ENCODE data around the gene HES5.
"Not testable (repeated sequence)": the region's sequence is repeated elsewhere in the genome, so short reads cannot be mapped to it uniquely, and the experiment has no call there.

The HES5 gene

DNA sequence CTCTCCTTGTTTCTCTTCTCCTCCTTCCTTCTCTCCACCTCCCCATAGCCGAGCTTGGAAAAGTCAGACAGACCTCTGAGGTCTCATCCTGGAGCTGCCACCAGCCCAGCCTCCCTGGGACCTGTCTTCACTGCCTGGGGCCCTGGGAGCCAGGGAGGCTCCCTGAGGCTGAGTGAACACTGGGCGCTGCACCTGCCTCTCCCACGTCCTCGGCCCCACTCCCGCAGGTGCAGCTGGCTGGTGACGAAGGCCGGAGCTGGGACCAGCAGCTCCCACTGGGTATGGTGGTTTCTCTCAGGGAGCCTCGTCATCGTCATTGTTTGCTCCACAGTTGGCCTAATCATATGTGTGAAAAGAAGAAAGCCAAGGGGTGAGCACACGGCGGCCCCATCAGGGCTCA lies 31.4 kb upstream of the HES5 start:
- in situ Hi-C loops (cut with HindIII; ENCODE audit: low sequenced_read_pairs): no loop called here

DNA sequence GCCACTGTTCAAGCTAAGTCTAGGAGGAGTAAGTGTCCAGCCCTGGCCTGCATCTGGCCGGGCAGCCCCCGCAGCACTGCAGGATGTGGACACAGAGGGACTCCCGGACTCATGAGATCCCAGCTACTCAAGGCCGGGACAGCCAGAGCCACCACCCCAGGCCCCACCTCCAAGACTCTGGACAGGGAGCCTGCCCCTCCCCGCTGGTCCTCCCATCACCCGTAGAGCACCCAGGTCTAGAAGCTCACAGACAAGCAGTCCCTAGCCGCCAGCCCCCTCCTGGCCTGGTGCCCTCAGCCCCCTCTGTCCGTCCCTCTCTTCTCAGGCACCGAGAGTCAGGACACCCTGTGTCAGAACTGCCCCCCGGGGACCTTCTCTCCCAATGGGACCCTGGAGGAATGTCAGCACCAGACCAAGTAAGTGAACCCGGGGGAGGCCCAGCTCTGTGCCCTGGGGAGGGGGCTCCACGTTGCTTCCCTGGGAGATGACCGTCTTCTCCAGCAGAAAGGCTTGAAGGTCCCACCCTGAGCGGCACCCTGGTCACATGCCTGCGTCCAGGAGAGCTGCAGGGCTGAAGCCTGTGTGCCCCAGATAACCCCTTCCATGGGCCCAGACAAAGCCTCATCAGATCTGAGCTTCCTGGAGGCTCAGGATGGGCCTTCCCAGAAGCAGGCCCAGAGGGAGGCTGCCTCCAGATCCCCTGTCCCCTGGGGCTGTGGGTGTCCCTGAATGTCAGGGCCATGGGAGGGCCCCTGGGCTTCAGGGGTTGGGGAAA lies 30.4 kb upstream of the HES5 start:
- in situ Hi-C loops (cut with HindIII; ENCODE audit: low sequenced_read_pairs): no loop called here

DNA sequence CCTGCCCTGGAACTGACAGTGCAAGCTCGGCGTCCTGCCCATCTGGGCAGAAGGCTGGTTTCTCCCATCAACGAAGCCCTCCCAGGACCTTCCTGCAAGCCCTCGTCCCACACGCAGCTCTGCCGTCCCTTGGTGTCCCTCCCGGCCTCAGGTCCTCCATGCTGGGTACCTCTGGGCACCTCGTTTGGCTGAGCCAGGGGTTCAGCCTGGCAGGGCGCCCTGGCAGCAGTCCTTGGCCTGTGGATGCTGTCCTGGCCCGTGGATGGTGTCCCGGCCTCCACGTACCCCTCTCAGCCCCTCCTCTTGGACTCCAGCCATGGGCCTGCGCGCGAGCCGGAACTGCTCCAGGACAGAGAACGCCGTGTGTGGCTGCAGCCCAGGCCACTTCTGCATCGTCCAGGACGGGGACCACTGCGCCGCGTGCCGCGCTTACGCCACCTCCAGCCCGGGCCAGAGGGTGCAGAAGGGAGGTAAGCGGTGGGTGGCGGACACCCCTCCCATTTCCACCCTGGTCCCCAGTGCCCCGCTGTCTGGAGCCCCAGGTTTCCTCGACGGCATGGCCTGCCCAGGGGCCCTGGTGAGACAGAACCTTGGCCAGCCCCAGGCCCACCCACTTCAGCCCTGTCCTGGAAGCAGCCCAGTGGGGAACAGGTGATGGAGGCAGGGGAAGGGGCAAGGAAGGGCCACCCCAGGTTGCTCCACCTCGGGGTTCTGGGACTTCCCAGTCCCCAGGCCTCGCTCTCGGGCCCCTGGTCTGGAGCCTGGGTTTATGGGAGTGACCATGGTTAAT lies 29.6 kb upstream of the HES5 start:
- in situ Hi-C loops (cut with HindIII; ENCODE audit: low sequenced_read_pairs): no loop called here

DNA sequence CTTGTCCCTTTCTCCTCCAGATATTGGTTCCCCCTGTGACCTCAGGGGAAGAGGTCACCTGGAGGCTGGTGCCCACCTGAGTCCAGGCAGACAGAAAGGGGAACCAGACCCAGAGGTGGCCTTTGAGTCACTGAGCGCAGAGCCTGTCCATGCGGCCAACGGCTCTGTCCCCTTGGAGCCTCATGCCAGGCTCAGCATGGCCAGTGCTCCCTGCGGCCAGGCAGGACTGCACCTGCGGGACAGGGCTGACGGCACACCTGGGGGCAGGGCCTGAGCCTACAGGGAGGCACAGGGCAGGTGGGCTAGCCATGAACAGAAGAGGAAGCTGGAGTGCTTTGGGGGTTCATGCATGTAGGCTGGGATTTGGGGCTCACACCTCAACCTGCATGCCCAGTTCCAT lies 28.8 kb upstream of the HES5 start:
- in situ Hi-C loops (cut with HindIII; ENCODE audit: low sequenced_read_pairs): no loop called here

DNA sequence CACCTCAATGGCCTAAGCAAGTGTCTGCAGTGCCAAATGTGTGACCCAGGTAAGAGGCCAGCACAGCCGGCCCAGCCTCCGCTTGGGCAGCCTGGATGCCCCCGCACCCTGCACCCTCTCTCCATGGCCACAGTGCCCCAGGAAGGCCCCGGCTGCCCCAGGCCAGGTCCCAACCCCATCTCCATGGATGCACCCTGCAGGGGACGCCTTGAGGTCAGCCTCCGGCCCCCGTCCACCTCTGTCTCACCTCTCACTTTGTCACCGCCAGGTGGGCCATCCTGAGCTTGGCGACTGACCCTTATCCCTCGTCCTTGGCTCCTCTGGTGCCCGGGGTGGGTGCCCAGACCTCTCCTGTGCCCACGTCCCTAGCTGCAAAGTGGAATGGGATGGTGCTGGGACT lies 28.4 kb upstream of the HES5 start:
- in situ Hi-C loops (cut with HindIII; ENCODE audit: low sequenced_read_pairs): no loop called here

DNA sequence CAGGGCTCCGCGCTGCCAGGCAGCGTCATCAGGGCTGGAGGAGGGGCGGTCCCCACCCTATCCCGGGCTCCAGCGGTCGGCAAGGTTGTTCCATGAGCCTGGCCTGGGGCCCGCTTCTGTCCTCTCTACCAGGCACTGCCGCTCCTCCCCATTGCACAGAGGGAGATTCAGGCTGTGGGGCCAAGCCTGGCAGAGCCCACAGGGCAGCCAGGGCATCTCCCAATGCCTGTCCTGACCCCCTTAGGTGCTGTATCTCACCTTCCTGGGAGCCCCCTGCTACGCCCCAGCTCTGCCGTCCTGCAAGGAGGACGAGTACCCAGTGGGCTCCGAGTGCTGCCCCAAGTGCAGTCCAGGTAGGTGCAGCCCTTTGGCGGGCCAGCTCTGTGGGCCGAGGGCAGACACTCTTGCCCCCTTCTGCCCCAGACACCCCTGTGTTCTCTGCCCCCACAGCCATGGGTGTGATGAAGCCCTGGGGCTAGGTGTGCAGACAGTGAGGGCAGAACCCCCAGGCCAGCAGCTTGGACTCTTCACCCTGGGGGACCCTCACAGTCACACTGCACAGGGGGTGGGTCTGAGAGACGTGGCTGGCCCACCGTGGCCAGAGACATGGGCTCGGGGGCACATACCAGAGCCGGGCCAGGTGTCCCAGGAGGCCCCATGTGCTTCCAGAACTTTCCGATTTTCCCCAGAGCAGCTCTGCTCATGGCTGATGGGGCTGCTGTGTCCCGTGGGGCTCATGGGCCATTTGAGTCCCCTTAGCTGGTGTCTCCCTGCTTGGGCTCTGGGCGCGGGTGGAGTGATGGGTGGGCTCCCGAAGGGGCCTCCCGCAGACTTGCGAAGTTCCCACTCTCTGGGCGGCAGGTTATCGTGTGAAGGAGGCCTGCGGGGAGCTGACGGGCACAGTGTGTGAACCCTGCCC lies 27.7 kb upstream of the HES5 start:
- in situ Hi-C loops (cut with HindIII; ENCODE audit: low sequenced_read_pairs): no loop called here

DNA sequence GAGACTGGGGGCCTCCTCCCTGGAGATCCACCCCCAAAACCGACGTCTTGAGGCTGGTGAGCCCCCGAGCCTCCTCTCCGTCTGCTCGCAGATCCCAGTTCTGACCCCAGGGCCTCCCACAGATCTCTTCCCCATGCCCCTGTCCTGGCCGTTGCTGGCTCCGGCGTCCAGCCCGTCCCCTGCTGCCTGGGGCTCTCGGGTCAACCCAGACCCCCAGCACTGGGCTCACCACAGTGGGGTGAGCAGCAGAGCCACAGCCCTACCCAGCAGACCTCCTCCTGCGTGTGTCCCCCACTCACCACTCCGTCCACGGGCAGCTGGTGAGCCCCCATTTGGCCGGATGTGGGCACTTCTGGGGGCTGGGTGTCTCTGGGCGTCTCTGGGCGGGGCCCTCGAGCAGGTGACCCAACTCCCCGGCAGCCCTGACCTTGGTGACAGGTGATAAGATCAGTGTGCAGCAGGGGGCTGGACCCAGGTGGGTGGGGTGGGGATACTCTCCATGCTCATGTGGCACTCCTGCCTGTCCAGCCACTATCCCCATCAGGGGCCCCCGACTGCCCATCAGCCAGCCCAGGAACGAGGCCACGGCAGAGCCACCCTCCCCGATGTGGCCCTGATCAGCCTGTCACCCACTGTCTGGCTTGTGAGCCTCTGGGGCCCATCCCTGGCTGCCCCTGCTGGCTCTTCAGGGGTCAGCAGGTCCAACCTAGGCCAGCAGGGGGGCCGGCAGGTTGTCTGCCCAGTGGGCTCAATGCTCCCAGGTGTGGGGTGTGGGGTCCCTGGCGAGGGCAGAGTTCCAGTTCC lies 26.8 kb upstream of the HES5 start:
- in situ Hi-C loops (cut with HindIII; ENCODE audit: low sequenced_read_pairs): no loop called here

DNA sequence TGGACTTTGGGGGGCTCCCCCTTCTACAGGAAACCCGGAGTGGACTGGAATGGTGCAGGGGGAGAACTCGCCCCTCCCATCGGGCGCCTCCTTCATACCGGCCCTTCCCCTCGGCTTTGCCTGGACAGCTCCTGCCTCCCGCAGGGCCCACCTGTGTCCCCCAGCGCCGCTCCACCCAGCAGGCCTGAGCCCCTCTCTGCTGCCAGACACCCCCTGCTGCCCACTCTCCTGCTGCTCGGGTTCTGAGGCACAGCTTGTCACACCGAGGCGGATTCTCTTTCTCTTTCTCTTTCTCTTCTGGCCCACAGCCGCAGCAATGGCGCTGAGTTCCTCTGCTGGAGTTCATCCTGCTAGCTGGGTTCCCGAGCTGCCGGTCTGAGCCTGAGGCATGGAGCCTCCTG lies 26.2 kb upstream of the HES5 start, which contains the start of gene TNFRSF14:
TSS of gene TNFRSF14 (plus strand) at position 95 of the 401 bp plus-strand sequence. CDS start at position 389, 294 bp downstream.
- in situ Hi-C loops (cut with HindIII; ENCODE audit: low sequenced_read_pairs): no loop called here

DNA sequence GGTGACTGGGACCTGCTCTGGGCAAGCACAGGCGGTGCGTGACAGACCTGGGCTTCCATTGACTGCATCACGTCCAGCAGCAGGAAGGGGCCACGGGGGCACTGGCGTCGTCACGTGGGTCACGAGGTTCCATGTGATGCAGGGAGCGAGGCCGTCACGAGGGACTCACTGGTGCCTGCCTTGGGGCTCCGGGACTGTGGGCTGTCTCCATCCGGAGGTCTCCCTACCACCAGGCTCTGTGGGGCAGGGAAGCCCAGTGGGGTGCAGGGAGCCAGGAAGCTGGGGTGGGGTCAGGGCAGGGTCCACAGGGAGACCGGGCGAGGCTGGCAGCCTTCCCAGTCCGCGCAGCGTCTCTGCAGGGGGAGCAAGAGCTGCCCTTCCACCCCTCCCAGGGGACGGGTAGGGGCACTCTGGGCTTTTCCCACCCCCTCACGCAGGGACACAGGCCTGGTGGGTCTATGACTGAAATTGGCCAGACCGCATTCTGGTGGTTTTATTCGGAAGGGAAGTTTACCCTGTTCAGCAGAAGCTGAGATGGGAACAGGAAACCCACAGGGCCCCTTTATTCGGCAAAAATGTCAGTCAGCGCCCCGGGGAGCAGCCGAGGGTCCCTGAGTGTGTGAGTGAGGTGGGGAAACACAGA lies 25.7 kb upstream of the HES5 start:
- in situ Hi-C loops (cut with HindIII; ENCODE audit: low sequenced_read_pairs): no loop called here

DNA sequence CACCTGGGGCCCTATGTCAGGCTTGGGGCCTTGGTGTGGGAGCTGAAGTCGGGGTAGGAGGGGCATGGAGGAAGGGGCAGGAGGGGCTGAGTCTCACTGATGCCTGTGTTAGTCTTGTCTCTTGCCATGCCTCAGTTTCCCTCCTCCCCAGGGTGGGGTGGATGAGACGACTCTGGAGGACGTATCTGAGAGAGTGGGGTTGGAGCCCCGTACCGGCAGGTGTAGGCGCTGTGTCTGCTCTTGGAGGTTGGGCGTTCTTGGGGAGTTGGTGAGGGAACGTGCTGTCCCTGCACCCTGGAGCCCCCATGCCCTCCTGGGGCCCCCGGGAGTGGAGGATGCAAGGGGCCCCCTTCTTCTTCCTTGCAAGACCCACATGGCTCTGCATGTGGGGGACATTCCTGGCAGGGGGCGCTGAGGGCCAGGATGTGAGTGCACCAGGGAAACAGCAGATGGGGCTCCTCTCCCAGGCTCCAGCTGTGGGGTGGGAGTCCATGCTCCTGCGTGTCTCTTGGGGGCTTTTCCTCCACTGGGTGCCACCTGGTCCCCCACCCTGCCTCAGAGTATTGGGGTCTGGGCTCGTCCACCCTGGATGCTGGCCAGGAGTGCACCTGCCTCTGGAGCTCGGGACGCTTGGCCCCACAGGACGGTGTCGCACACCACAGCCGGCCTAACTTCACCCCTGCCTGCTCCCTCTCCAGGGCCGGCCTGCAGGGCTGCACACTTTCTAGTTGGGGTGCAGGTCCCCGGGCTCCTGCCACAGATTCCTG lies 24.7 kb upstream of the HES5 start:
- in situ Hi-C loops (cut with HindIII; ENCODE audit: low sequenced_read_pairs): no loop called here

DNA sequence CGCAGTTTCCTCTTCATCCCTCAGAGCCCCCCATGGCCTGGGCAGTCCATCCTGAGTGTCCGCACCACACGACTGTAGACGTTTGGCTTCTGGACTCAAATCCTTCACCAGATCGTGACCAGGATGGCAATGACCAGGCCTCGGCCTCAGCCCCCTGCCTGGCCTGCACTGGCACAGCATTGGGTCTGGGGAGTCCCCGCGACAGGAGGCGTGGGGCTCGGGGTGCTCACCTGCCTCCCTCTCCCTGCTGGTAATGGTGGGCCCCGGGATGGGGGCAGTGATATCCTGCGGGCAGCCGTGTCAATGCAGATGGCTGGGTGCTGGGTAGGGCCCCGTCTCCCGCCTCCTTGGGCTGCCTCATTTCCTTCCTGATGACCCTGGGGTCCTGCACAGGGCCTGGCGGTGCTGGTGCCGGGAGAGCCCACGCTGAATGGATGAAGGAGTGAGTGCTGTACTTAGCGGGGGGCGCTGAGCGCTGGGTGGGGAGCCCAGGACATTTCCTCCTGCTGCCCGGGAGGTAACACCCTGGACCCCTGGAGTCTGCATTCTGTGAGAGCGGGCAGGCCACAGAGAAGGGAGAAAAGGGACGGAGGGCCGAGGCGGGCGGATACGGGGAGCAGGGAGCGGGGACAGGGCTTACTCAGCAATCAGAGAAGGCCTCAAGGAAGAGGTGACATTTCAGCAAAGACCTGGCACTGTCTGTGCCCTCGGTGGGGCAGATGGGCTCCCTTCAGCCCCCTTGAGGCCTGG lies 24.0 kb upstream of the HES5 start:
- in situ Hi-C loops (cut with HindIII; ENCODE audit: low sequenced_read_pairs): no loop called here

DNA sequence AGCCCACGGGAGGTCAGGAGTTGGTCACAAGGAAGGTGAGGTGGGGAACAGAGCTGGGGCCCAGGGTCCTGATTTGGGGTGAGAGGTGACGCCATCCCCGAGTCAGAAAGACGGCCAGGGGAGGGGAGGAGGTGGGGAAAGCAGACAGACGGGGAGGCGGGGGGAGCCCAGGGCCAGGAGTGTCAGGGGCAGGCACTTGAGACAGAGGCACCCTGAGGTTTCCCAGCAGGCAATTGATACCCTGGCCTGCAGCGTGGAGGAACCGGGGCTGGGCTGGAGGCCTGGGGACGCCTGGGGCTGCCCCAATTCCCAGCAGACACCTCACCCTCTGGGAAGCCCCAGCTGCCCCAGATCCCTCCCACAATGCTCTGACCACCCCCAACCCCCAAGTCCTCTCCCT lies 23.0 kb upstream of the HES5 start:
- in situ Hi-C loops (cut with HindIII; ENCODE audit: low sequenced_read_pairs): not testable (repeated sequence)

DNA sequence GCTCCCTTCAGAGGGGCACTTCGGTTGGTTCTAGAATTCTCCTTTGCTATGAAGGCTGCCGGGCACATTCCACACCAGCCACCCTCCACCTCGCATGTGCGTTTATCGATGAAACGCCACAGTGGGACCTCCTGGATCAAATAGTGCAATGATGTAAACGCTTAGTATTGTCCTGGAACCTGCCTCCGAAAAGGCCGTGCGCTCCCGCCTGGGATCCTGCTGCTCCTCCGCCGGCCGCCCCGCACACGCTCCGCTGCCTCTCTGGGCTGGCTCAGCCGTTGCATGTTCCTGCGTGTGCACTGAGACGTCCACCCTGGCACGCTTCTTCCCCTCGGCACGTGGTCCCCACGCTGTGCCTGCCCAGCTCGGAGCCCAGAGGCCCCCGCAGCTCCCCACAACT lies 22.1 kb upstream of the HES5 start:
- in situ Hi-C loops (cut with HindIII; ENCODE audit: low sequenced_read_pairs): no loop called here

DNA sequence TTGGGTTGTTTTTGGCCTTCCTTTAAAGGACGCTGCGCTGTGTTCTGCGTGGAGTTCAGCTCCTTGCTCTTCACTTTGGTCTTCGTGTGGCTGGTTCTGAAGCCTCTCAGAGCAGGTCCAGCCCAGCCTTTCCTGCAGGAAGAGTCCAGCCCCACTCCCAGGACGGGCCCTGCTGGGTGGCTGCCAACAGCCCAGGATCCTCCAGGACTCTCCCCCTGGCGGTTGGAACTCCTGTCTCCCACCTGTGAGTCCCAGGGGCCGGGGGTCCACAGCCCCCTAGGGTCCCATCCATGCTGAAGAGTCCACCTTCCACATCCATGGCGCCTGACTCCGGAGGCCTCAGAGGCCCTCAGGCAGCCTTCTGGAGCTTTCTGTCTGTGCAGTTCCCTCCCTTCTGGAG lies 21.5 kb upstream of the HES5 start:
- in situ Hi-C loops (cut with HindIII; ENCODE audit: low sequenced_read_pairs): not testable (repeated sequence)

DNA sequence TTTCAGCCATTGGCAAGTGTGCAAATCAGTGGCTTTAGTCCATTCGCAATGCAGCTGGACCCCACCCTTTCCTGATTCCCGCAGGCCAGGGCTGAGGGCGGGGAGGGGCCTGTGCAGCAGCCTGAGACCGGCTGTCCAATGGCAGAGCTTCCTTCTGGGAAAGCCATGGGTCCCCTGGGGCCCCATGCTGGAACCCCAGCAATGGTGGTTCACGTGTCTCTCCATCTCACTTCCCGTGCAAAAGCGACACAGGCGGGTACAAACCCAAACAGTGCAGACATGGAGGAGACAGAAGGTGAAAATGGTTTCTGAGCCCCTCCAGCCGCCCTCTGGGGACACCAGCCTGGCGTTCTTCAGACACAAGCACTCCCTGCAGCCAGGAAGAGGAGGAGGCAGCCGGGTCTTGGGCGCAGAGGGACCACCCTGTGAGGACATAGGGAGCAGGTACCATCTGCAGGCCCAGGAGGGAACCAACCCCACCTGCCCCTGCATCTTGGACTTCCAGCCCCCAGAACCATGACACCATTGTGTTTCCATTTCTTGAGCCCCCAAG lies 20.3 kb upstream of the HES5 start:
- in situ Hi-C loops (cut with HindIII; ENCODE audit: low sequenced_read_pairs): not testable (repeated sequence)

DNA sequence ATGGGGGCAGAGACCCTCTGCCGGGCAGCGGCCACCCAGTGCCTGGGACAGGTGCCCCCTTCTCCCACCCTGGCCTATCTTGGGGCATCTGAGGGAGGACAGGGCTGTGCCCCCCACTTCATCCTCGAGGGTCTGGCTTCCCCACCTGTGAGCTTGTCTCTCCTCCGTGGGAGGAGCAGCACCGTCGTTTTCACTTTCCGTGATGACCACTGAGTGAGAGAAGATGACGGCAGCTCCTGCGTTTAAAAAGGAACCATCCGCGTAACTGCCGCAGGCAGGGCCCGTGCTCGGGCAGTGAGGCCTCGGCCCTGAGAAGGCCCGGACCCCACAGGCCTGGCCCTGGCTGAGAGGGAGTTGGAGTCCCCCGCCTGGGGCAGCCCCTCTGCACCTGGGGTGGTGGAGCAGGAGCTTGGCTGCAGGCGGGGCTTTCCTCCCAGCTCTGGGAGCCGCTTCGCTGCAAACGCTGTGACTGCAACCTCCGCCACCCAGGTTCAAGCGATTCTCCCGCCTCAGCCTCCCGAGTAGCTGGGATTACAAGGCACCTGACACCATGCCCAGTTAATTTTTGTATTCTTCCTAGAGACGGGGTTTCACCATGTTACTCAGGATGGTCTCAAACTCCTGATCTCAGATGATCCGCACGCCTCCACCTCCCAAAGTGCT lies 19.4 kb upstream of the HES5 start:
- in situ Hi-C loops (cut with HindIII; ENCODE audit: low sequenced_read_pairs): not testable (repeated sequence)

DNA sequence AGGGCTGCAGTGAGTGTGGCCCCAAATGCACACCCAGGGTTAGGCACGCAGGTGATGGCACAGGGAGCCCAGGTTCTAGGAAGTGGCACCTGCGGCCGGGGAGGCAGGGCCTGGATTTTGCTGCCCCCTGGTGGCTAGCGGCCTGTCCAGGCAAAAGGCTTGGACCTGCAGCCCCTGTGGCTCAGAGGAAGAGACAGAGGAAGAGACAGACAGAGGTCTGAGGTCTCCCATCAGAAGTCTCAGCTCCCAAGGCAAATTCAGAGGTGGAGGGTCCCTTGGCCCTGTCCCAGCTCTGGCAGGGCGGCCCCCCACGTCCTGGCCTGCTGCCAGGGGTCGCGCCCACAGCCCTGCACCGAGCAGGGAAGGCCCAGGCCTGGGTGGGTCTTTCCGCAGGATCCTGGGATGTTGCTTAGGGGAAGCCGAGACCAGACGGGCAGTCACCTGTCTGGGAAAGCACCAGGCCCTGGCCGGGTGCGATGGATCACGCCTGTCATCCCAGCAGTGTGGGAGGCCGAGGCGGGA lies 18.1 kb upstream of the HES5 start:
- in situ Hi-C loops (cut with HindIII; ENCODE audit: low sequenced_read_pairs): no loop called here

Measured in DLD1 (cell line).